Astrocyte (in vitro differentiated cells and primary cell): Measurements from ENCODE around the gene STK32B.

ENCODE experiments used
- CTCF ChIP-seq: IDR thresholded peaks from 2 replicates; pipeline ENCODE4 v1.5.1; 2011; ENCODE audit warnings: low read depth, mild to moderate bottlenecking, inconsistent platforms, low read length, moderate library complexity; ENCODE audit not compliant: insufficient read depth
- EZH2 ChIP-seq: IDR thresholded peaks from 2 replicates; pipeline ENCODE4 v1.6.1; 2012; ENCODE audit warnings: mild to moderate bottlenecking, low read length, inconsistent platforms; ENCODE audit not compliant: insufficient read depth

GRCh38 chr4:5142726-5143125, 91.4 kb downstream of the STK32B start:
- TF ChIP-seq CTCF (peak; percentile 53), EZH2 (no peak)
